Liver (tissue), 3 donors: ENCODE results near the gene KLF15.

Experiments
- CTCF ChIP-seq: fragments of 150-350 bp; IDR thresholded peaks from 2 replicates; pipeline ENCODE4 v1.5.1; 2017; ENCODE audit warnings: improper control_type of control experiment, low read depth, low read length; ENCODE audit not compliant: missing input control
- EGR1 ChIP-seq, 2 donors: IDR thresholded peaks; 2 replicates each; pipeline ENCODE4 v1.6.1; 2016 to 2018; ENCODE audit warnings: antibody characterized with exemption in 2 of 2, low read depth in 2 of 2
- FOXA2 ChIP-seq: IDR thresholded peaks from 2 replicates; pipeline ENCODE4 v1.6.1; 2016; ENCODE audit warnings: antibody characterized with exemption
- JUND ChIP-seq, 2 donors: IDR thresholded peaks; 2 replicates each; pipeline ENCODE4 v1.6.1; 2016; ENCODE audit warnings: antibody characterized with exemption in 2 of 2
- MAX ChIP-seq: IDR thresholded peaks from 2 replicates; pipeline ENCODE4 v1.6.1; 2016; ENCODE audit warnings: antibody characterized with exemption
- NR2F2 ChIP-seq: IDR thresholded peaks from 2 replicates; pipeline ENCODE4 v1.6.1; 2016; ENCODE audit warnings: antibody characterized with exemption
- RAD21 ChIP-seq, 2 donors: IDR thresholded peaks; 2 replicates each; pipeline ENCODE4 v1.6.1; 2016; ENCODE audit warnings: antibody characterized with exemption in 2 of 2, mild to moderate bottlenecking in 2 of 2
- TAF1 ChIP-seq: conservative IDR thresholded peaks from 2 replicates; pipeline ENCODE4 v1.6.1; 2016; ENCODE audit warnings: antibody characterized with exemption, mild to moderate bottlenecking
- YY1 ChIP-seq: IDR thresholded peaks from 2 replicates; pipeline ENCODE4 v1.6.1; 2016; ENCODE audit warnings: antibody characterized with exemption, mild to moderate bottlenecking
- ZBTB33 ChIP-seq: IDR thresholded peaks from 2 replicates; pipeline ENCODE4 v1.6.1; 2016; ENCODE audit warnings: antibody characterized with exemption
- donor health status: healthy.
- donor health status: healthy.

GRCh38 chr3:126342211-126342610 lies 15.0 kb downstream of the KLF15 start:
- TF ChIP-seq CTCF, result no peak
- no peak for TF ChIP-seq EGR1 (IDR thresholded peaks at IDR 0.05; ENCODE audit: low read depth in 2 of 2)
- no peak for TF ChIP-seq RAD21 (IDR thresholded peaks at IDR 0.05)
- TF ChIP-seq ZBTB33, result no peak
- no peak for TF ChIP-seq YY1
- no peak for TF ChIP-seq TAF1
- no peak for TF ChIP-seq JUND (IDR thresholded peaks at IDR 0.05)
- TF ChIP-seq FOXA2, result no peak
- no peak for TF ChIP-seq MAX
- TF ChIP-seq NR2F2, result no peak
